B cell (primary cell): ENCODE results near the gene PSMG4. TPM values are rescaled to one million over a fixed set of nuclear protein-coding genes. Genes with fewer than 3 reads are reported as not detected.

Experiments
- ATAC-seq: fragments of 200-7000 bp; cut with Tn5 transposase; one replicate; pipeline ENCODE4 v1.10.0; 2021; ENCODE audit warnings: low read depth, mild to moderate bottlenecking, moderate number of reproducible peaks, moderate library complexity
- CTCF ChIA-PET: fragments of 350-600 bp; sonication (Branson Sonifier 250); formaldehyde crosslinking; loops from one replicate; lab custom pipeline; 2021; ENCODE audit warnings: antibody characterized with exemption, inconsistent platforms; lab: Charles Lee
- POLR2A ChIA-PET: fragments of 350-600 bp; sonication (Branson Sonifier 250); formaldehyde crosslinking; loops from one replicate; lab custom pipeline; 2021; ENCODE audit warnings: antibody characterized with exemption; lab: Charles Lee
- DNase-seq: peaks from one replicate; pipeline ENCODE4 v3.0.0; 2013
- H2AFZ ChIP-seq: 2 replicates; pipeline ENCODE4 v1.6.1; 2012; ENCODE audit warnings: mild to moderate bottlenecking, low read depth, low read length; ENCODE audit not compliant: insufficient read depth, poor library complexity, severe bottlenecking
- H3K27ac ChIP-seq, 2 donors: 1 replicate in 1 of 2; 2 replicates in 1 of 2; pipeline ENCODE4 v1.5.1; 2012 to 2013; ENCODE audit warnings: low read length in 2 of 2, mild to moderate bottlenecking in 2 of 2, moderate library complexity in 1 of 2
- H3K27me3 ChIP-seq, 4 experiments: fragments of 200-600 bp in 1 of 4; sonication (generic) in 1 of 4; replicated peaks in 1 of 4; 1 replicate in 2 of 4; 2 replicates in 2 of 4; pipeline versions ENCODE4 v1.6.1 to v1.7.0; 2013 to 2016; ENCODE audit warnings: low read length in 3 of 4, mild to moderate bottlenecking in 2 of 4, mixed read lengths in 1 of 4, moderate library complexity in 1 of 4; ENCODE audit not compliant: insufficient read depth in 4 of 4, control insufficient read depth in 3 of 4; ENCODE audit errors: control extremely low read depth in 1 of 4
- H3K36me3 ChIP-seq, 2 experiments: replicated peaks in 1 of 2; 1 replicate in 1 of 2; 2 replicates in 1 of 2; pipeline versions ENCODE4 v1.6.1 to v1.7.1; 2013; ENCODE audit warnings: low read length in 1 of 2; ENCODE audit not compliant: insufficient read depth in 2 of 2, control insufficient read depth in 1 of 2; ENCODE audit errors: control extremely low read depth in 1 of 2, extremely low read depth in 1 of 2
- H3K4me1 ChIP-seq, 2 donors: fragments of 200-600 bp in 1 of 2; sonication (generic) in 1 of 2; 1 replicate in 1 of 2; 2 replicates in 1 of 2; pipeline versions ENCODE4 v1.5.1 to v1.6.1; 2013 to 2017; ENCODE audit warnings: low read length in 2 of 2; ENCODE audit not compliant: control insufficient read depth in 2 of 2, insufficient read depth in 2 of 2
- H3K4me2 ChIP-seq: replicated peaks from 2 replicates; pipeline ENCODE3; 2012; ENCODE audit warnings: mild to moderate bottlenecking, low read depth, low read length; ENCODE audit not compliant: poor library complexity, severe bottlenecking
- H3K4me3 ChIP-seq, 5 experiments: fragments of 200-600 bp in 1 of 5; sonication (generic) in 1 of 5; 1 replicate in 3 of 5; 2 replicates in 2 of 5; pipeline versions ENCODE4 v1.5.1 to v1.7.0; 2011 to 2016; ENCODE audit warnings: low read length in 4 of 5, mild to moderate bottlenecking in 4 of 5, low read depth in 2 of 5, control low read depth in 1 of 5, moderate library complexity in 1 of 5; ENCODE audit not compliant: insufficient read depth in 1 of 5; ENCODE audit errors: control extremely low read depth in 1 of 5, extremely low read depth in 1 of 5
- H3K79me2 ChIP-seq: fragments of 200-600 bp; sonication (generic); one replicate; pipeline ENCODE4 v1.6.0; 2016; ENCODE audit warnings: low read length; ENCODE audit not compliant: control insufficient read depth, insufficient read depth
- H3K9ac ChIP-seq: fragments of 200-600 bp; sonication (generic); 2 replicates; pipeline ENCODE4 v1.6.1; 2017; ENCODE audit warnings: mild to moderate bottlenecking, low read length, moderate library complexity
- H3K9me3 ChIP-seq, 3 donors: one replicate each; pipeline versions ENCODE4 v1.6.1 to v1.7.1; 2013; ENCODE audit warnings: low read length in 2 of 3; ENCODE audit not compliant: control insufficient read depth in 2 of 3, insufficient read depth in 1 of 3; ENCODE audit errors: control extremely low read depth in 1 of 3
- H4K20me1 ChIP-seq: 2 replicates; pipeline ENCODE4 v1.6.0; 2012; ENCODE audit warnings: mild to moderate bottlenecking, low read length; ENCODE audit not compliant: insufficient read depth, control insufficient read depth, poor library complexity, severe bottlenecking
- H3K27ac Mint-ChIP-seq: one replicate; pipeline ENCODE4 v1.8.0; 2021; ENCODE audit warnings: mixed read lengths
- H3K27me3 Mint-ChIP-seq: one replicate; pipeline ENCODE4 v1.8.0; 2021; ENCODE audit warnings: mixed read lengths
- H3K4me1 Mint-ChIP-seq: one replicate; pipeline ENCODE4 v1.8.0; 2021; ENCODE audit warnings: mixed read lengths
- H3K4me3 Mint-ChIP-seq: one replicate; pipeline ENCODE4 v1.8.0; 2021; ENCODE audit warnings: mixed read lengths
- H3K9me3 Mint-ChIP-seq: one replicate; pipeline ENCODE4 v1.8.0; 2022; ENCODE audit warnings: mixed read lengths; ENCODE audit not compliant: insufficient read depth
- EZH2 ChIP-seq: IDR thresholded peaks from 2 replicates; pipeline ENCODE4 v1.6.1; 2012; ENCODE audit warnings: borderline replicate concordance, low read depth, mild to moderate bottlenecking, moderate library complexity, low read length; ENCODE audit not compliant: insufficient read depth, poor library complexity, severe bottlenecking
- WGBS: methylation state at CpG from one replicate; pipeline ENCODE4 v1.1.5; 2013; ENCODE audit warnings: missing lambda C conversion rate; ENCODE audit not compliant: insufficient coverage; 5-methylcytosine and 5-hydroxymethylcytosine counted together
- intact Hi-C: fragments of 100-400 bp; cut with micrococcal nuclease; formaldehyde crosslinking; loops from one replicate; pipeline ENCODE4 v1.10.0; 2022
- polyA plus RNA-seq: library from polyadenylated mRNA; depleted of rRNA; stranded (reverse); fragments of >200 nt; gene quantifications from 2 replicates; pipeline ENCODE4 v1.2.3, GENCODE V29; 2012
- total RNA-seq, 2 donors: library from RNA; stranded (reverse); fragments of 120-200 nt in 1 of 2; gene quantifications; 1 replicate in 1 of 2; 2 replicates in 1 of 2; pipeline versions ENCODE4 v1.2.3 to v1.2.4, GENCODE V29; 2013 to 2022
- TF ChIP-seq, protein P1 (sequence below): fragments of 200-600 bp; IDR thresholded peaks from one replicate; pipeline ENCODE4 v1.8.0; 2022; ENCODE audit warnings: antibody characterized with exemption, mild to moderate bottlenecking

The PSMG4 gene
- total and polyA plus RNA-seq, 2 donors (not counting 1 experiment from before 2014, with no cell fraction given), result 31.9 to 42.4 TPM

- intact Hi-C loops, result no loop called here
- H3K9me3 ChIP-seq, result peaks cover 0 to 15% (median 0%) of the 10 kb centered on the region in 3 donors
- H3K27ac ChIP-seq, result no peak overlapping the region
- H3K27me3 ChIP-seq, result peaks cover 0 to 19% (median 0%) of the 10 kb centered on the region in 4 experiments
- no peaks in the 10 kb centered on the region for H3K4me1 ChIP-seq
- peaks cover 57% of the 10 kb centered on the region for H3K27me3 Mint-ChIP-seq
- no peak overlapping the region for H3K4me3 ChIP-seq
- H3K4me1 Mint-ChIP-seq, result no peaks in the 10 kb centered on the region
- TF ChIP-seq, protein P1, sequence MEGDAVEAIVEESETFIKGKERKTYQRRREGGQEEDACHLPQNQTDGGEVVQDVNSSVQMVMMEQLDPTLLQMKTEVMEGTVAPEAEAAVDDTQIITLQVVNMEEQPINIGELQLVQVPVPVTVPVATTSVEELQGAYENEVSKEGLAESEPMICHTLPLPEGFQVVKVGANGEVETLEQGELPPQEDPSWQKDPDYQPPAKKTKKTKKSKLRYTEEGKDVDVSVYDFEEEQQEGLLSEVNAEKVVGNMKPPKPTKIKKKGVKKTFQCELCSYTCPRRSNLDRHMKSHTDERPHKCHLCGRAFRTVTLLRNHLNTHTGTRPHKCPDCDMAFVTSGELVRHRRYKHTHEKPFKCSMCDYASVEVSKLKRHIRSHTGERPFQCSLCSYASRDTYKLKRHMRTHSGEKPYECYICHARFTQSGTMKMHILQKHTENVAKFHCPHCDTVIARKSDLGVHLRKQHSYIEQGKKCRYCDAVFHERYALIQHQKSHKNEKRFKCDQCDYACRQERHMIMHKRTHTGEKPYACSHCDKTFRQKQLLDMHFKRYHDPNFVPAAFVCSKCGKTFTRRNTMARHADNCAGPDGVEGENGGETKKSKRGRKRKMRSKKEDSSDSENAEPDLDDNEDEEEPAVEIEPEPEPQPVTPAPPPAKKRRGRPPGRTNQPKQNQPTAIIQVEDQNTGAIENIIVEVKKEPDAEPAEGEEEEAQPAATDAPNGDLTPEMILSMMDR, result no peak
- TF ChIP-seq EZH2, result no peak
- no peaks in the 10 kb centered on the region for H3K36me3 ChIP-seq
- no peaks in the 10 kb centered on the region for H4K20me1 ChIP-seq
- peaks cover 5% of the 10 kb centered on the region for H3K9me3 Mint-ChIP-seq
- WGBS, result 93% methylated on average over 8 of the region's 8 CpGs
- H3K9ac ChIP-seq, result no peak overlapping the region
- H2AFZ ChIP-seq, result no peak overlapping the region
- DNase-seq (no peak), ATAC-seq (no peak)
- CTCF ChIA-PET, result no interaction called here
- H3K4me2 ChIP-seq, result no peak overlapping the region
- no peak overlapping the region for H3K4me3 Mint-ChIP-seq
- no peak overlapping the region for H3K27ac Mint-ChIP-seq
- POLR2A ChIA-PET, result no interaction called here
- H3K79me2 ChIP-seq, result no peaks in the 10 kb centered on the region
Measured at GRCh38 chr6:3301506-3301905, 42.8 kb downstream of the PSMG4 start.

GRCh38 chr6:3303795-3304411 is 45.2 kb downstream of the PSMG4 start:
- intact Hi-C loops, result no loop called here
- no peak overlapping the region for H3K4me3 Mint-ChIP-seq
- H3K36me3 ChIP-seq, result no peaks in the 10 kb centered on the region
- ATAC-seq (no peak), DNase-seq (no peak)
- POLR2A ChIA-PET, result no interaction called here
- no peaks in the 10 kb centered on the region for H3K79me2 ChIP-seq
- H3K27ac Mint-ChIP-seq, result no peak overlapping the region
- WGBS, result 100% methylated on average over 1 of the region's 3 CpGs
- peaks cover 48% of the 10 kb centered on the region for H3K27me3 Mint-ChIP-seq
- no peaks in the 10 kb centered on the region for H3K4me1 Mint-ChIP-seq
- peaks cover 0 to 15% (median 0%) of the 10 kb centered on the region in 3 donors for H3K9me3 ChIP-seq
- H3K4me3 ChIP-seq, result no peak overlapping the region
- no peaks in the 10 kb centered on the region for H4K20me1 ChIP-seq
- no peak overlapping the region for H2AFZ ChIP-seq
- CTCF ChIA-PET, result no interaction called here
- H3K27ac ChIP-seq, result no peak overlapping the region
- H3K27me3 ChIP-seq, result peaks cover 0 to 14% (median 0%) of the 10 kb centered on the region in 4 experiments
- H3K9me3 Mint-ChIP-seq, result peaks cover 5% of the 10 kb centered on the region
- TF ChIP-seq, protein P1, result no peak
- no peak for TF ChIP-seq EZH2
- H3K9ac ChIP-seq, result no peak overlapping the region
- H3K4me1 ChIP-seq, result no peaks in the 10 kb centered on the region
- H3K4me2 ChIP-seq, result no peak overlapping the region
